SK-N-SH (cell line): Measurements from ENCODE around the gene COPS7A. TPM values are rescaled to one million over a fixed set of nuclear protein-coding genes. Genes with fewer than 3 reads are reported as not detected.
A peak's percentile ranks its signal among the peaks of the same experiment; 100 is the strongest.

Experiments
- CTCF ChIA-PET: fragments of 300-600, 350-600 bp; formaldehyde crosslinking; extraction: SDS; loops from one replicate; lab custom pipeline; 2021; lab: Yijun Ruan, JAX
- POLR2A ChIA-PET: fragments of 350-600 bp; sonication (Branson Sonifier 250); formaldehyde crosslinking; extraction: SDS; loops from one replicate; lab custom pipeline; 2020; ENCODE audit warnings: antibody characterized with exemption, inconsistent platforms; lab: Yijun Ruan, JAX
- DNase-seq: peaks from one replicate; pipeline ENCODE4 v3.0.0; 2012
- H2AFZ ChIP-seq: fragments of 200-600 bp; sonication (generic); 2 replicates; pipeline ENCODE4 v1.8.1; 2016; ENCODE audit warnings: antibody characterized with exemption, mild to moderate bottlenecking, low read depth
- H3F3A ChIP-seq: fragments of 200-600 bp; sonication (generic); replicated peaks from 2 replicates; pipeline ENCODE3; 2016; ENCODE audit warnings: antibody characterized with exemption, mild to moderate bottlenecking; ENCODE audit not compliant: insufficient read depth
- H3K27ac ChIP-seq, 2 experiments: fragments of 200-500 bp in 1 of 2; fragments of 200-600 bp in 1 of 2; sonication (Bioruptor generic) in 1 of 2; sonication (generic), shearing (Covaris generic) in 1 of 2; 2 replicates each; pipeline versions ENCODE4 v1.5.1 to v1.6.1; 2014 to 2016; ENCODE audit warnings: low read depth in 2 of 2, inconsistent platforms in 1 of 2, low read length in 1 of 2, mild to moderate bottlenecking in 1 of 2, mixed read lengths in 1 of 2
- H3K27me3 ChIP-seq: fragments of 200-600 bp; sonication (generic), shearing (Covaris generic); 2 replicates; pipeline ENCODE4 v1.6.1; 2016; ENCODE audit warnings: mixed run types; ENCODE audit not compliant: insufficient read depth
- H3K36me3 ChIP-seq, 2 experiments: fragments of 200-500 bp in 1 of 2; fragments of 200-600 bp in 1 of 2; sonication (Bioruptor generic) in 1 of 2; sonication (generic) in 1 of 2; replicated peaks in 1 of 2; 2 replicates each; pipeline versions ENCODE3 to v1.5.1; 2014 to 2016; ENCODE audit warnings: low read length in 1 of 2, mild to moderate bottlenecking in 1 of 2; ENCODE audit not compliant: insufficient read depth in 2 of 2, control insufficient read depth in 1 of 2
- H3K4me1 ChIP-seq, 2 experiments: fragments of 200-500 bp in 1 of 2; fragments of 200-600 bp in 1 of 2; sonication (Bioruptor generic) in 1 of 2; sonication (generic), shearing (Covaris generic) in 1 of 2; 2 replicates each; pipeline versions ENCODE4 v1.5.1 to v1.6.1; 2014 to 2016; ENCODE audit warnings: low read depth in 1 of 2, low read length in 1 of 2, mixed run types in 1 of 2; ENCODE audit not compliant: insufficient read depth in 2 of 2, control insufficient read depth in 1 of 2
- H3K4me2 ChIP-seq: fragments of 200-600 bp; sonication (generic), shearing (Covaris generic); 2 replicates; pipeline ENCODE4 v1.6.1; 2017; ENCODE audit warnings: mixed run types
- H3K4me3 ChIP-seq, 2 experiments: fragments of 200-500 bp in 1 of 2; fragments of 200-600 bp in 1 of 2; sonication (Bioruptor generic) in 1 of 2; sonication (generic), shearing (Covaris generic) in 1 of 2; 2 replicates each; pipeline versions ENCODE4 v1.5.1 to v1.8.1; 2014 to 2016; ENCODE audit warnings: low read depth in 2 of 2, inconsistent platforms in 1 of 2, low read length in 1 of 2, mild to moderate bottlenecking in 1 of 2, mixed read lengths in 1 of 2, moderate library complexity in 1 of 2
- H3K79me2 ChIP-seq: fragments of 200-600 bp; sonication (generic); 2 replicates; pipeline ENCODE4 v1.8.1; 2017; ENCODE audit warnings: mild to moderate bottlenecking; ENCODE audit not compliant: insufficient read depth
- H3K9ac ChIP-seq: fragments of 200-600 bp; sonication (generic); 2 replicates; pipeline ENCODE4 v1.6.1; 2017; ENCODE audit warnings: mixed run types
- H3K9me2 ChIP-seq: fragments of 200-600 bp; sonication (generic); 2 replicates; pipeline ENCODE4 v1.6.1; 2017; ENCODE audit warnings: mixed run types
- H3K9me3 ChIP-seq: fragments of 200-600 bp; sonication (generic); 2 replicates; pipeline ENCODE4 v1.6.1; 2017; ENCODE audit warnings: mixed run types, mild to moderate bottlenecking, moderate library complexity
- H4K20me1 ChIP-seq: fragments of 200-600 bp; sonication (generic); 2 replicates; pipeline ENCODE4 v1.6.1; 2017; ENCODE audit warnings: mild to moderate bottlenecking, mixed run types; ENCODE audit not compliant: insufficient read depth
- CHD2 ChIP-seq: fragments of 150-350 bp; IDR thresholded peaks from 2 replicates; pipeline ENCODE4 v1.6.1; 2018; ENCODE audit warnings: low read length; ENCODE audit not compliant: partially characterized antibody
- FOSL2 ChIP-seq: IDR thresholded peaks from 2 replicates; pipeline ENCODE4 v1.4.0; 2012; ENCODE audit warnings: low read depth, mild to moderate bottlenecking, moderate library complexity, borderline replicate concordance
- GATA2 ChIP-seq: sonication (generic); formaldehyde crosslinking; IDR thresholded peaks from 2 replicates; pipeline ENCODE4 v1.5.0; 2020; ENCODE audit warnings: mild to moderate bottlenecking, missing genetic modification reagents
- IRF3 ChIP-seq: fragments of 150-350 bp; IDR thresholded peaks from 2 replicates; pipeline ENCODE4 v1.6.1; 2016; ENCODE audit warnings: mild to moderate bottlenecking, low read depth, low read length
- NRF1 ChIP-seq: IDR thresholded peaks from 2 replicates; pipeline ENCODE4 v1.6.1; 2012; ENCODE audit warnings: low read depth, mild to moderate bottlenecking, low read length
- POLR2AphosphoS5 ChIP-seq: IDR thresholded peaks from 2 replicates; pipeline ENCODE4 v1.6.1; 2012; ENCODE audit warnings: low read depth, low read length
- REST ChIP-seq: IDR thresholded peaks from 2 replicates; pipeline ENCODE4 v1.6.1; 2012; ENCODE audit warnings: mild to moderate bottlenecking, low read depth, low read length, moderate library complexity
- RXRA ChIP-seq: IDR thresholded peaks from 2 replicates; pipeline ENCODE4 v1.4.0; 2012; ENCODE audit warnings: low read depth, mild to moderate bottlenecking, borderline replicate concordance
- TAF1 ChIP-seq: IDR thresholded peaks from 2 replicates; pipeline ENCODE4 v1.6.1; 2012; ENCODE audit warnings: low read depth, mild to moderate bottlenecking, low read length, moderate library complexity, borderline replicate concordance
- YY1 ChIP-seq: IDR thresholded peaks from 2 replicates; pipeline ENCODE4 v1.4.0; 2012; ENCODE audit warnings: low read depth, mild to moderate bottlenecking
- ZBTB33 ChIP-seq: IDR thresholded peaks from 2 replicates; pipeline ENCODE4 v1.4.0; 2012; ENCODE audit warnings: low read depth, borderline replicate concordance
- WGBS: methylation state at CpG from one replicate; pipeline ENCODE4 v1.1.6; 2017; ENCODE audit warnings: low lambda C conversion rate; 5-methylcytosine and 5-hydroxymethylcytosine counted together
- polyA plus RNA-seq, 3 experiments: library from polyadenylated mRNA; depleted of rRNA; stranded (reverse); fragments of >200 nt; gene quantifications; 2 replicates each; pipeline ENCODE4 v1.2.3, GENCODE V29; 2012

Gene COPS7A
- polyA plus RNA-seq, 1 of the 3 experiments (the other 2 are of a cell fraction), result 191 TPM

GRCh38 chr12:6748761-6749160 is 24.9 kb downstream of the COPS7A start:
- TF ChIP-seq TAF1, result no peak
- TF ChIP-seq, all 33 proteins: peak for 0
- H2AFZ ChIP-seq, result no peak overlapping the region
- peaks cover 43 to 52% of the 10 kb centered on the region in 2 experiments for H3K36me3 ChIP-seq
- H3K27ac ChIP-seq, result no peak overlapping the region
- H3F3A ChIP-seq, result peaks cover 16% of the 10 kb centered on the region
- peaks cover 9 to 10% of the 10 kb centered on the region in 2 experiments for H3K4me1 ChIP-seq
- no peaks in the 10 kb centered on the region for H3K9me3 ChIP-seq
- H4K20me1 ChIP-seq, result peaks cover 12% of the 10 kb centered on the region
- H3K27me3 ChIP-seq, result no peaks in the 10 kb centered on the region
- DNase-seq, result no peak
- CTCF ChIA-PET, result interaction anchor here (12.7 kb wide), 1 partner anchor 23 kb away, joined by 343 read pairs; the partner anchor contains the start of genes LAG3 and PTMS
- WGBS, result 97% methylated on average over 16 of the region's 28 CpGs
- no peaks in the 10 kb centered on the region for H3K9me2 ChIP-seq
- H3K79me2 ChIP-seq, result peaks cover 34% of the 10 kb centered on the region
- H3K9ac ChIP-seq, result no peak overlapping the region
- POLR2A ChIA-PET, result no interaction called here
- no peak overlapping the region for H3K4me3 ChIP-seq
- no peak overlapping the region for H3K4me2 ChIP-seq

- H3K27ac ChIP-seq, result no peak overlapping the region
- no peak overlapping the region for H3K9ac ChIP-seq
- WGBS, result 90% methylated on average over 4 of the region's 4 CpGs
Observed at GRCh38 chr12:6750506-6750905, 26.7 kb downstream of the COPS7A start.

DNA sequence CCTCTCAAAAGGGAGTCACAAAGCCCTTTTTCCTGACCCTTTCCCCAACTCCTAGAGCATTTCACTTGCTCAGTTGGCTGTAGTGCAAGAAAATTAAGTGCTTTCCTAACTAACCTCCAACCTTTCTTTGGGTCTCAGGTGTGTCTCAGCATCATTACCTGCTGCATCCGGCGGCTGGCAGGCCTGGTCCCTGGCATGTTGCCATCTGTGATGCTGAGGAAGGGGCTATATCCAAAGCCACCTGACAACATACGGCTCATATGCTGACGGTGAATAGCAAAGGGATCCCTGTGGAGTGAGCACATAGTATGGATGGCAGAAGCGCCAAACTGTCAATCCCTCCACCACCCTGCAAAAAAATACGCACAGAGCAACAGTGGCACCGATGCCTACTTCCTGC is 27.9 kb downstream of the COPS7A start:
- H4K20me1 ChIP-seq, result peaks cover 12% of the 10 kb centered on the region
- no peak for TF ChIP-seq GATA2 (CRISPR knock-in tag)
- TF ChIP-seq YY1, result no peak
- TF ChIP-seq REST, result no peak
- TF ChIP-seq ZBTB33, result no peak
- TF ChIP-seq POLR2AphosphoS5, result no peak
- no peak for TF ChIP-seq FOSL2

More at GRCh38 chr12:6750506-6750905, 26.7 kb downstream of the COPS7A start:
- Histone ChIP-seq H3K27me3 (no peaks in the 10 kb centered on the region), H3K4me1 (peaks cover 14 to 18% of the 10 kb centered on the region in 2 experiments), H4K20me1 (peaks cover 12% of the 10 kb centered on the region), H3K9me2 (no peaks in the 10 kb centered on the region), H3K36me3 (peaks cover 43 to 52% of the 10 kb centered on the region in 2 experiments), H3K4me2 (0 out of 2 replicates have a peak overlapping the region, but pooled peaks have one; percentile 86), H3F3A (peaks cover 20% of the 10 kb centered on the region), H3K9me3 (no peaks in the 10 kb centered on the region), H3K4me3 (no peak overlapping the region), H3K79me2 (peaks cover 34% of the 10 kb centered on the region), H2AFZ (no peak overlapping the region)
- ChIA-PET POLR2A (no interaction called here), CTCF (interaction anchor here (4.7 to 12.7 kb wide), 4 partner anchors 16 to 84 kb away, joined by 59 to 343 read pairs (median 163); partner anchors contain the start of genes GPR162, LAG3, P3H3 and PTMS)
- no peak for DNase-seq
- TF ChIP-seq IRF3 (no peak), POLR2AphosphoS5 (no peak), RXRA (no peak), YY1 (no peak), NRF1 (no peak), CHD2 (no peak)

More for the DNA sequence above, 27.9 kb downstream of the COPS7A start:
- peak overlapping the region; percentile 98 for H3K9ac ChIP-seq
- peaks cover 16% of the 10 kb centered on the region for H3F3A ChIP-seq
- ChIA-PET POLR2A (interaction anchor here (1.9 to 4.8 kb wide), 10 partner anchors 16 to 139 kb away, joined by 5 to 89 read pairs (median 14); partner anchors contain the start of genes COPS7A, P3H3, PTMS and SPSB2), CTCF (interaction anchor here (0.7 to 12.7 kb wide), 19 partner anchors 9 to 117 kb away, joined by 3 to 343 read pairs (median 20); partner anchors contain the start of genes CDCA3, COPS7A, GPR162 and LAG3)
- no peaks in the 10 kb centered on the region for H3K9me3 ChIP-seq
- peak overlapping the region; percentile 84 to 91 for H3K4me3 ChIP-seq
- DNase-seq, result no peak
- no peaks in the 10 kb centered on the region for H3K9me2 ChIP-seq
- peak overlapping the region; percentile 97 to 98; a peak in 2 of 4 replicates for H3K27ac ChIP-seq
- peak overlapping the region; percentile 86 for H3K4me2 ChIP-seq
- no peaks in the 10 kb centered on the region for H3K27me3 ChIP-seq
- 86% methylated on average over 7 of the region's 7 CpGs for WGBS
- peaks cover 14 to 18% of the 10 kb centered on the region in 2 experiments for H3K4me1 ChIP-seq
- peaks cover 38 to 49% of the 10 kb centered on the region in 2 experiments for H3K36me3 ChIP-seq
- no peak overlapping the region for H2AFZ ChIP-seq
- H3K79me2 ChIP-seq, result peaks cover 34% of the 10 kb centered on the region
